Common myeloid progenitor, CD34-positive (primary cell): ENCODE measurements around the gene SNORC.

Experiments used
- CTCF ChIA-PET: fragments of 350-600 bp; sonication (Branson Sonifier 250); formaldehyde crosslinking; loops from one replicate; lab custom pipeline; 2021; ENCODE audit warnings: antibody characterized with exemption; lab: Charles Lee
- POLR2A ChIA-PET: fragments of 350-600 bp; sonication (Branson Sonifier 250); formaldehyde crosslinking; loops from one replicate; lab custom pipeline; 2021; ENCODE audit warnings: antibody characterized with exemption; lab: Charles Lee
- DNase-seq, 3 donors: peaks; one replicate each; pipeline versions ENCODE4 v3.0.0 to v3.0.0-alpha.2; 2013
- H3K27ac ChIP-seq, 2 experiments: 1 replicate in 1 of 2; 2 replicates in 1 of 2; pipeline ENCODE4 v1.7.0; 2013; ENCODE audit warnings: inconsistent platforms in 2 of 2, low read length in 2 of 2, mild to moderate bottlenecking in 2 of 2, low read depth in 1 of 2, moderate library complexity in 1 of 2; ENCODE audit not compliant: severe bottlenecking in 2 of 2, insufficient read depth in 1 of 2, poor library complexity in 1 of 2
- H3K27me3 ChIP-seq, 5 experiments: replicated peaks in 2 of 5; 1 replicate in 3 of 5; 2 replicates in 2 of 5; pipeline versions ENCODE4 v1.6.1 to v1.7.0; 2013; ENCODE audit warnings: low read length in 4 of 5, mild to moderate bottlenecking in 2 of 5, moderate library complexity in 2 of 5, inconsistent platforms in 1 of 5; ENCODE audit not compliant: insufficient read depth in 5 of 5, control insufficient read depth in 4 of 5
- H3K36me3 ChIP-seq, 4 experiments: 1 replicate in 2 of 4; 2 replicates in 2 of 4; pipeline versions ENCODE4 v1.6.1 to v1.7.0; 2013; ENCODE audit warnings: low read length in 3 of 4, control low read depth in 1 of 4, mild to moderate bottlenecking in 1 of 4; ENCODE audit not compliant: control insufficient read depth in 4 of 4, insufficient read depth in 4 of 4
- H3K4me1 ChIP-seq, 4 experiments: 1 replicate in 3 of 4; 2 replicates in 1 of 4; pipeline versions ENCODE4 v1.6.1 to v1.7.1; 2013; ENCODE audit warnings: low read length in 3 of 4, mild to moderate bottlenecking in 3 of 4, control low read depth in 1 of 4, inconsistent platforms in 1 of 4, moderate library complexity in 1 of 4; ENCODE audit not compliant: control insufficient read depth in 4 of 4, insufficient read depth in 4 of 4; ENCODE audit errors: control extremely low read depth in 1 of 4
- H3K4me3 ChIP-seq, 7 experiments: 1 replicate in 4 of 7; 2 replicates in 3 of 7; pipeline versions ENCODE4 v1.5.1 to v1.7.0; 2013; ENCODE audit warnings: mild to moderate bottlenecking in 7 of 7, low read length in 6 of 7, moderate library complexity in 6 of 7, inconsistent platforms in 2 of 7, low read depth in 2 of 7, control low read depth in 1 of 7; ENCODE audit not compliant: insufficient read depth in 4 of 7, control insufficient read depth in 1 of 7; ENCODE audit errors: extremely low read depth in 1 of 7
- H3K9me3 ChIP-seq, 5 experiments: 1 replicate in 4 of 5; 2 replicates in 1 of 5; pipeline versions ENCODE4 v1.6.1 to v1.7.1; 2013; ENCODE audit warnings: low read length in 4 of 5, mild to moderate bottlenecking in 2 of 5, inconsistent platforms in 1 of 5, low read depth in 1 of 5, moderate library complexity in 1 of 5; ENCODE audit not compliant: control insufficient read depth in 4 of 5, insufficient read depth in 2 of 5; ENCODE audit errors: control extremely low read depth in 1 of 5
- WGBS: methylation state at CpG from one replicate; pipeline ENCODE4 v1.1.5; 2013; ENCODE audit not compliant: insufficient coverage; 5-methylcytosine and 5-hydroxymethylcytosine counted together

SNORC gene

DNA sequence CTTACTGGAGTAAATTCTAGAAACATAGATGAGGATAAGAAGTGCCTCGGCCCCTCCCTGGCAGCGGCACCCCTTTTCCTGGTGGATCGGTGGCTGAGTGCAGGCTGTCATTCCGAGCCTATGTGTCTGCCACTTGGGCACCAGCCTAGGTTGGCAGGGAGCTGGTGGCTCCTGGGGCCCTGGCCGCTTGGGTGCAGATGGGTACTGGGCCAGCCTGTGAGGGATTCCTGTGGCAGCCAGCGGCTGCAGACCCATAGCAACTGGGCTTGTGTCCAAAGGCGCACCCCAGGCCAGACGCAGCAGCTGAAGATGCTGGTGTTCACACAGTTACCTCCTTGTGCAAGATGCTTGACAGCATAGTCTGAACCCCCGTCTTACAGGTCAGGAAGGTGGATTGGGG, 2.8 kb downstream of the SNORC start:
- CTCF ChIA-PET, result interaction anchor here (0.6 to 1.2 kb wide), 3 partner anchors 23 to 406 kb away, joined by 3 to 5 read pairs (median 3); no protein-coding TSS in a partner anchor
- H3K27me3 ChIP-seq, result peaks cover 0 to 26% (median 5%) of the 10 kb centered on the region in 5 experiments

DNA sequence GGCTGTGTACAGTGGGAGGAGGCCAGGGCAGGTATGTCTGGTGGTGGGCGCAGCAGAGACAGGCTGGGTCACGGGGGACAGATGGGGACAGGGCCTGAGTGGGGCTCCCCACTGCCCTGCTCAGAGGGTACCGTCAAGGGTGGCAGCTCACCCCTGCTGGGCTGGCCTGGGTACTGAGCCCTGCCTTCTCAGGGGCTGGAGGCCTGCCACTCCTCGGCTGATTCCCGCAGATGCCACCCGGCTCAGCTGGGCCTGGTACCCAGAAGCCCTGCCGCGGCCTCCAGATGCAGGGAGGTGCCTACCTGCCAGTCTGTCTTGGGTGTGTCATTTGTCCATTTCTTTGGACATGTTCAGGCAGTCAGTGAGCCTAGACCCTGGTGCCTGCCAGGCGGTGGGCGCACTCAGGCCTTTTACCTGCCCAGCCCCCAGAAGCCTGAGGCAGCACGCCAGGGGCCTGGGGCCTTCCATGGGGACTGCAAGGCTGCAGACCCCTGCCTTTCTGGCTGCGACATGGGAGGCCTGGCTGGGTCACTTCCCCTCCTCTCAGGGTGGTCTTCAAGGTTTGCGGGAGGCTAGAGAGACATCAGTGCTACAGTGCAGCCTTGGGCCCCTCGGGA, 3.3 kb downstream of the SNORC start:
- Histone ChIP-seq H3K4me1 (peaks cover 0 to 28% (median 17%) of the 10 kb centered on the region in 4 experiments), H3K9me3 (no peaks in the 10 kb centered on the region), H3K27me3 (peaks cover 0 to 26% (median 5%) of the 10 kb centered on the region in 5 experiments), H3K4me3 (no peak overlapping the region), H3K36me3 (peaks cover 0 to 2% (median 0%) of the 10 kb centered on the region in 4 experiments), H3K27ac (no peak overlapping the region)
- WGBS, result 96% methylated on average over 14 of the region's 14 CpGs
- DNase-seq, result no peak
- CTCF ChIA-PET, result interaction anchor here (0.6 to 1.6 kb wide), 3 partner anchors 31 to 405 kb away, joined by 3 read pairs; no protein-coding TSS in a partner anchor
- POLR2A ChIA-PET, result no interaction called here

More for the DNA sequence above, 2.8 kb downstream of the SNORC start:
- H3K27ac ChIP-seq, result no peak overlapping the region
- DNase-seq, result no peak
- POLR2A ChIA-PET, result no interaction called here
- H3K36me3 ChIP-seq, result peaks cover 0 to 2% (median 0%) of the 10 kb centered on the region in 4 experiments
- H3K4me3 ChIP-seq, result no peak overlapping the region
- H3K4me1 ChIP-seq, result peaks cover 0 to 28% (median 17%) of the 10 kb centered on the region in 4 experiments
- 100% methylated on average over 9 of the region's 9 CpGs for WGBS
- no peaks in the 10 kb centered on the region for H3K9me3 ChIP-seq

DNA sequence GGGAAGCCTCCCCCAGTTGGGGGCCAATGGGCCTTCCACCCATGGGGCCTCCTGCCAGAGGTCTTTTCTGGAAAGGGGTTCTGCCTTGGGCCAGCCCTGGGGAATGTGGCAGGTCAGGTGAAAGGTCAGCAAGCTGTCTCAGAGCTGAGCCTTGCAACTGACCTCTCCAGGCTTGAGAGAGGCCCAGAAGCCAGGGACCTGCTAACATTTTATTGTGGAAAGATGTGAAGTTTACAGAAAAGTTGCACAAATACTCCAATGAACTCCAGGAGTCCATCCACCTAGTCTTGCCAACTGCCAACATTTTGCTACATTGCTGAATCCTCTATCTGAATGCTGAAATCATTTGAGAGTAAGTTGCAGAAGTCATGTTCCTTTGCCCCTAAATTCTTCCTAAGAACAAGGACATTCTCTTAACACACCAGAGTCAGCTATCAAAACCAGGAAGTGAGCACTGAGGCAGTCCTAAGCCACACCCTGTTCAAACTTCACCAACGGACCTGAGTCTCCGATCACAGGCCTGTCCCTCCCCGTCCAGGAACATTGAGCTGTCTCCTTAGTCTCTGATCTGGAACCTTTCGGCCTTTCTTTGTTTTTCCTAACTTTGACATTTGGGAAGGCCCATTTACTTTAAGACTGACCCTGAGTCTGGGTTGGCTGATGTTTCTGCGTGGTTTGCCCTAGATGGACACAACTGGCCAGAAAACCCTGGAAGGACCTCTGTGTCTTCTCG, 4.0 kb downstream of the SNORC start:
- Histone ChIP-seq H3K4me3 (no peak overlapping the region), H3K36me3 (peaks cover 0 to 2% (median 0%) of the 10 kb centered on the region in 4 experiments), H3K9me3 (no peaks in the 10 kb centered on the region), H3K27me3 (peaks cover 0 to 26% (median 5%) of the 10 kb centered on the region in 5 experiments), H3K4me1 (peaks cover 0 to 28% (median 17%) of the 10 kb centered on the region in 4 experiments), H3K27ac (no peak overlapping the region)
- WGBS, result 88% methylated on average over 4 of the region's 6 CpGs
- CTCF ChIA-PET, result interaction anchor here (1.2 to 1.6 kb wide), 3 partner anchors 12 to 51 kb away, joined by 3 to 5 read pairs (median 3); no protein-coding TSS in a partner anchor
- POLR2A ChIA-PET, result no interaction called here
- no peak for DNase-seq

DNA sequence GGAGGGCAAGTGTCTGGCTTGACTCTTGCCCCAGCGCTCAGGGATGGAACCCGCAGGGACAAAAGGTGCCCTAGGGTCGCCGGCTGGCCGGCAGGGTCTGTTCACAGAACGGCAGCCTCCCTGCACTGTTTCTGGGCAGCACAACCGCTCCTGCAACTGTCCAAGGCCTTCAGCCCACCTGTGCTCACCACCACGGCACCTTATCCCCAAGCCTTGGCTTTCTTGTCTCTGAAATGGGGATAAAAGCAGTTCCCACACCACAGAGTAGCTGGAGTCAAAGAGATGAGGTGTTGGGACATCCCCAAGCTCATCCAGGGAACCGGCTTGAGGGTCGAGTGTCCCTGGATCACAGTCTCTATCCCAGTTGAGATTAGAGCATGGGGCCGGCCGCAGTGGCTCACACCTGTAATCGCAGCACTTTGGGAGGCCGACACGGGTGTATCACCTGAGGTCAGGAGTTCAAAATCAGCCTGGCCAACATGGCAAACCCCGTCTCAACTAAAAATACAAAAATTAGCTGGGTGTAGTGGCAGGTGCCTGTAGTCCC, 4.7 kb downstream of the SNORC start:
- ChIA-PET POLR2A (no interaction called here), CTCF (interaction anchor here (1.4 to 1.6 kb wide), 2 partner anchors 12 to 51 kb away, joined by 3 to 5 read pairs; no protein-coding TSS in a partner anchor)
- 92% methylated on average over 16 of the region's 16 CpGs for WGBS
- Histone ChIP-seq H3K27me3 (peaks cover 0 to 26% (median 5%) of the 10 kb centered on the region in 5 experiments), H3K36me3 (peaks cover 0 to 2% (median 0%) of the 10 kb centered on the region in 4 experiments), H3K4me1 (peaks cover 0 to 28% (median 17%) of the 10 kb centered on the region in 4 experiments), H3K9me3 (no peaks in the 10 kb centered on the region), H3K27ac (no peak overlapping the region), H3K4me3 (no peak overlapping the region)
- DNase-seq, result no peak

DNA sequence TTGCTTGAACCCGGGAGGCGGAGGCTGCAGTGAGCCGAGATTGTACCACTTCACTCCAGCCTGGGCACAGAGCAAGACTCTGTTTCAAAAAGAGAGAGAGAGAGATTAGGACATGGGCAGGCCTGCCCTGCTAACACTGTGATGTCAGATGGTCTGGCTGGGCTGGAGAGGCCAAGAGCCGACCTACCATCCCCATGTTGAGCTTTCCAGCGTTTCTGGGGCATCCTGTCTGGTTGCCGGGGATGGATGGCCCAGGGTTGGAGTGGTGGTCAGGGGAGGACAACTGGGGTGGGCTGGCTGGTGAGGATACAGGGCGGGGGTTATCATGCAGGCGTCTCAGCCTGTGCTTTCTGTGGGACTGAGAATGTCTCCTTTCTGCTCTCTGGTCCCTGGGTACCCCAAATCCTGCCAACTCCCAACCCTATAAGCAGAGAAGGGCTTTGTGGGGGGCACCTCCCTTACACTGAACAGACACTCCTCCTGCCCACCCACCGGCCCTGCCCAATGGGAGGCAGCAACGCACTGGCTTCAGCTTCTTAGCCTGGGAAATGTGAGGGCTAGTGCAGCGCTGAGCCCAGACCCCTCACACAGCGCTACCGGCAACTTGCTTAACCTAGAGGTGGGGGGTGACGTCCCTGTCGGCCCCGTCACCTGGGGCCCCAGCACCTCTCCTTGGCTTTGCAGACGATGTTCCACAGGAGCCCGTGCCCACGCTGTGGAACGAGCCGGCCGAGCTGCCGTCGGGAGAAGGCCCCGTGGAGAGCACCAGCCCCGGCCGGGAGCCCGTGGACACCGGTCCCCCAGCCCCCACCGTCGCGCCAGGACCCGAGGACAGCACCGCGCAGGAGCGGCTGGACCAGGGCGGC, 5.4 kb downstream of the SNORC start:
- 36% methylated on average over 22 of the region's 37 CpGs for WGBS
- DNase-seq, result peak in 2 of 3 donors; percentile 29 to 33
- H3K27ac ChIP-seq, result no peak overlapping the region
- no peaks in the 10 kb centered on the region for H3K9me3 ChIP-seq
- peaks cover 0 to 28% (median 17%) of the 10 kb centered on the region in 4 experiments for H3K4me1 ChIP-seq
- peaks cover 0 to 26% (median 5%) of the 10 kb centered on the region in 5 experiments for H3K27me3 ChIP-seq
- peaks cover 0 to 2% (median 0%) of the 10 kb centered on the region in 4 experiments for H3K36me3 ChIP-seq
- ChIA-PET POLR2A (no interaction called here), CTCF (interaction anchor here (0.5 to 1.4 kb wide), 2 partner anchors 13 to 81 kb away, joined by 3 to 5 read pairs; no protein-coding TSS in a partner anchor)
- H3K4me3 ChIP-seq, result peak overlapping the region in 6 of 7 experiments; percentile 23 to 76 (median 56)

DNA sequence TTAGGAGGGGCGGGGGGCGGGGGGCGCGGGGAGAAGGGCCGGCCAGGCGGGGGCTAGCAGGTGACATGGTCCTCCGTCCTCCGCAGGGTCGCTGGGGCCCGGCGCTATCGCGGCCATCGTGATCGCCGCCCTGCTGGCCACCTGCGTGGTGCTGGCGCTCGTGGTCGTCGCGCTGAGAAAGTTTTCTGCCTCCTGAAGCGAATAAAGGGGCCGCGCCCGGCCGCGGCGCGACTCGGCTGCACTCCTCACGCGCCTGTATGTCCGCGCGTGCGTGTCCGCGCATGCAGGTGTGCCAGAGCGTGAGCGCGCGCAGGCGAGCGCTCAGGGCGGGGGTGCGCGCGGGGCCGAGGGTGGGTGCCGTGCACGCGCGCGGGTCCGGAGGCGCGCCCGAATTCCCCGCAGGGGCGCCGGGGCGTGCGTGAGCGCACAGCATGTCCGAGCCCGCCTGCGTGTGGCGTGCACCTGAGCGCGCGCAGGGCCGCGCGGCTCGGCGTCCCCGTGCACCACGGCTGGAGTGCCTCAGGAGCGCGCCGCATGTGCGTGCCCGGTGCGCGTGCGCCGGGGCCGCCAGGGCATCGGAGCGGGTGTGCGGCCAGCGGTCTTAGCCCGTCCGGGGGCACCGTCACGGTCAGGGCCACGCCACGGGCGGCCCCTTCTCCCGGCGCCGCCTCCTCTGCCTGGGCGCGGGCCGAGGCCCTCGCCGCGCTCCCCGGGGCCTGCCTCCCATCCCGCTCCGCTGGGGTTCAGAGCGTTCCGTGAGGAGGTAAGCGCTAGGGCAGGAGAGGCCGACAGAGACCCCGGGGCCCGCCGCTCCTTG, 6.3 kb downstream of the SNORC start:
- H3K9me3 ChIP-seq, result no peaks in the 10 kb centered on the region
- CTCF ChIA-PET, result no interaction called here
- peaks cover 0 to 24% (median 16%) of the 10 kb centered on the region in 4 experiments for H3K4me1 ChIP-seq
- peaks cover 0 to 26% (median 5%) of the 10 kb centered on the region in 5 experiments for H3K27me3 ChIP-seq
- H3K4me3 ChIP-seq, result peak overlapping the region; percentile 43 to 76 (median 66)
- DNase-seq, result peak; percentile 32 to 65 (median 56)
- H3K27ac ChIP-seq, result no peak overlapping the region
- POLR2A ChIA-PET, result no interaction called here
- under 1% methylated on average over 77 of the region's 119 CpGs for WGBS
- peaks cover 0 to under 1% (median 0%) of the 10 kb centered on the region in 4 experiments for H3K36me3 ChIP-seq
